ENCODE measurements around the gene IPO11. TPM values are rescaled to one million over a fixed set of nuclear protein-coding genes. Genes with fewer than 3 reads are reported as not detected.
A peak's percentile ranks its signal among the peaks of the same experiment; 100 is the strongest.

IPO11 gene
- total RNA-seq, result 39.9 TPM

- DNase-seq (ENCODE audit: low spot score), result peak; percentile 99
- intact Hi-C loops (cut with DNase I), result no loop called here
- ATAC-seq, result peak; percentile 100
Measured at GRCh38 chr5:62412549-62413329, at the start of gene IPO11. Gene IPO11, plus strand, starts transcription at chr5:62412763. Its CDS starts 24,517 bp downstream, at chr5:62437280.

- intact Hi-C loops (cut with DNase I), result no loop called here
- ATAC-seq, result no peak
- no peak for DNase-seq (ENCODE audit: low spot score)
Measured at GRCh38 chr5:62369039-62369438, 43.5 kb upstream of the IPO11 start.

GRCh38 chr5:62371409-62371808 is 41.2 kb upstream of the IPO11 start:
- DNase-seq (ENCODE audit: low spot score) (no peak), ATAC-seq (no peak)
- intact Hi-C loops (cut with DNase I), result no loop called here

GRCh38 chr5:62372600-62372999 is 40.0 kb upstream of the IPO11 start:
- no peak for ATAC-seq
- no peak for DNase-seq (ENCODE audit: low spot score)
- intact Hi-C loops (cut with DNase I), result no loop called here

- ATAC-seq (no peak), DNase-seq (ENCODE audit: low spot score) (no peak)
- intact Hi-C loops (cut with DNase I), result no loop called here
Measured at GRCh38 chr5:62373382-62373781, 39.2 kb upstream of the IPO11 start.

- ATAC-seq, result no peak
- DNase-seq (ENCODE audit: low spot score), result no peak
- intact Hi-C loops (cut with DNase I), result no loop called here
Measured at GRCh38 chr5:62374090-62374489, 38.5 kb upstream of the IPO11 start.

- intact Hi-C loops (cut with DNase I), result no loop called here
- no peak for ATAC-seq
Measured at GRCh38 chr5:62375627-62376026, 36.9 kb upstream of the IPO11 start.

GRCh38 chr5:62376064-62376463 is 36.5 kb upstream of the IPO11 start:
- ATAC-seq, result no peak
- intact Hi-C loops (cut with DNase I), result no loop called here
- no peak for DNase-seq (ENCODE audit: low spot score)

More at GRCh38 chr5:62375627-62376026, 36.9 kb upstream of the IPO11 start:
- no peak for DNase-seq (ENCODE audit: low spot score)

- ATAC-seq (no peak), DNase-seq (ENCODE audit: low spot score) (no peak)
- intact Hi-C loops (cut with DNase I), result no loop called here
Measured at GRCh38 chr5:62385131-62385530, 27.4 kb upstream of the IPO11 start.

- DNase-seq (ENCODE audit: low spot score) (no peak), ATAC-seq (no peak)
- intact Hi-C loops (cut with DNase I), result no loop called here
Measured at GRCh38 chr5:62385816-62386400, 26.7 kb upstream of the IPO11 start.

- intact Hi-C loops (cut with DNase I), result no loop called here
- DNase-seq (ENCODE audit: low spot score), result no peak
Measured at GRCh38 chr5:62386824-62387223, 25.7 kb upstream of the IPO11 start.

GRCh38 chr5:62395210-62395950 is 17.2 kb upstream of the IPO11 start:
- ATAC-seq, result no peak
- intact Hi-C loops (cut with DNase I), result loop anchor here (5.0 kb wide), 1 partner anchor 453 kb away; no protein-coding TSS in a partner anchor
- DNase-seq (ENCODE audit: low spot score), result no peak

More at GRCh38 chr5:62386824-62387223, 25.7 kb upstream of the IPO11 start:
- no peak for ATAC-seq

GRCh38 chr5:62403411-62404250 is 8.9 kb upstream of the IPO11 start, which contains the start of gene DIMT1:
Gene DIMT1, minus strand, starts transcription at chr5:62403905. Its CDS starts 133 bp downstream, at chr5:62403772.
- intact Hi-C loops (cut with DNase I), result no loop called here
- DNase-seq (ENCODE audit: low spot score) (peak; percentile 95), ATAC-seq (peak; percentile 100)

GRCh38 chr5:62413711-62414110 is 1.1 kb downstream of the IPO11 start:
- ATAC-seq (no peak), DNase-seq (ENCODE audit: low spot score) (no peak)
- intact Hi-C loops (cut with DNase I), result no loop called here

- ATAC-seq, result no peak
- intact Hi-C loops (cut with DNase I), result no loop called here
- DNase-seq (ENCODE audit: low spot score), result no peak
Measured at GRCh38 chr5:62418462-62419076, 6.0 kb downstream of the IPO11 start.

GRCh38 chr5:62419609-62420008 is 7.0 kb downstream of the IPO11 start:
- DNase-seq (ENCODE audit: low spot score) (no peak), ATAC-seq (no peak)
- intact Hi-C loops (cut with DNase I), result no loop called here

GRCh38 chr5:62421414-62421813 is 8.9 kb downstream of the IPO11 start:
- no peak for ATAC-seq
- no peak for DNase-seq (ENCODE audit: low spot score)
- intact Hi-C loops (cut with DNase I), result no loop called here

- intact Hi-C loops (cut with DNase I), result no loop called here
- DNase-seq (ENCODE audit: low spot score) (no peak), ATAC-seq (no peak)
Measured at GRCh38 chr5:62424763-62425162, 12.2 kb downstream of the IPO11 start.

Data from sciatic nerve (tissue), 2 donors.